GM18951 (cell line): ENCODE data around the gene IDH3B.
"Not testable (repeated sequence)": the region's sequence is repeated elsewhere in the genome, so short reads cannot be mapped to it uniquely, and the experiment has no call there.

Experiments used
- POLR2A ChIP-seq: IDR thresholded peaks from 4 replicates; pipeline ENCODE4 v1.6.1; 2011; ENCODE audit warnings: mild to moderate bottlenecking; ENCODE audit not compliant: insufficient read length, insufficient read depth; ENCODE audit errors: extremely low read depth
- in situ Hi-C: fragments of 300-500 bp; cut with MboI; formaldehyde crosslinking; loops from one replicate; pipeline ENCODE4 v1.12.0; 2022; ENCODE audit warnings: low sequenced_read_pairs, mixed read lengths, inconsistent platforms; ENCODE audit not compliant: unreplicated experiment

IDH3B gene

DNA sequence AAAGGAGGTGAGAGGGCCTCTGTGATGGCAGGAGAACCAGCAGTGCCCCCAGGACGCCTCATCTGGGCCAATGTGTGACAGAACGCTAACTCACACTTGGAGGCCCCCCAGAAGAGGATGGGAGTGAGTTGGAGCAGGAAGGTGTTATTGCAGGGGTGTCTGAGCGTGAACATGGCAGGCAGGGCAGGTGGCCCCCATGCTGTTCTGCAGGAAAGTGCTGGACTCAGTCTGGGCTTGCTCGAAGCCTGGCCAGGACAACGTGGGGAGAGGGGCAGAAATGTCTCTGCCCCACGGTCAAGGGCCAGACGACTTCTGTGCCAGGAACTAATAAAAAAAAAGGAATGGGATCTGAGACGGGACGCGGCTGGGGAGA lies 27.6 kb upstream of the IDH3B start:
- no peak for TF ChIP-seq POLR2A
- in situ Hi-C loops = no loop called here

- in situ Hi-C loops = no loop called here
- TF ChIP-seq POLR2A = no peak
Observed at GRCh38 chr20:2691127-2691526, 27.1 kb upstream of the IDH3B start.

- in situ Hi-C loops = no loop called here
- TF ChIP-seq POLR2A = no peak
Observed at GRCh38 chr20:2690718-2691117, 26.7 kb upstream of the IDH3B start.

- no peak for TF ChIP-seq POLR2A
- in situ Hi-C loops = no loop called here
Observed at GRCh38 chr20:2690213-2690612, 26.2 kb upstream of the IDH3B start.

DNA sequence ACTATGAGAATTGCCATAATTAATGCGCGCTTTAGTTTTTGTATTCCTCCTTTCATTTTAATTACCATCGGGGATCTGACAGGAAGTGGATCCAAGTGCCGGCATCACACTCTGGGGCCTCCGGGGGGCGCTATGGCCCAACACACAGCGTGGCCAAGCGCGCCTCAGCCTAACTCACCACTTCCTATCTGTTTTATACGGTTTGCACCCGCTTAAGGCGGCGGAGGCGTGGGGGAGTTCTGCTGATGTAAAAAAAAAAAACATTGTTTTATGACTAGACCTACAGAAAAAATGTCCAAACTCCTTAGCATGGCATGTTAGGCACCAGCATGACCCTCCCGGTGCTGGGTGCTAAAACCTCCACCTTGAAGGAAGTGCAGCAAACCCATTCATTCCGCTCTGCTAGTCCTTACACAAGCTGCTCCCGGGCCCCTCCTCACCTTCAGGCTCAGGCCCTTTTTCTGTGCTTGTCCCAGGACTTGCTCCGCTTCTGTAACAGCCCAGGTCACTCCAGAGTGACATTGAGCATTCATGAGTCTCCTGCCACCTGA lies 24.1 kb upstream of the IDH3B start:
- in situ Hi-C loops = no loop called here
- no peak for TF ChIP-seq POLR2A

DNA sequence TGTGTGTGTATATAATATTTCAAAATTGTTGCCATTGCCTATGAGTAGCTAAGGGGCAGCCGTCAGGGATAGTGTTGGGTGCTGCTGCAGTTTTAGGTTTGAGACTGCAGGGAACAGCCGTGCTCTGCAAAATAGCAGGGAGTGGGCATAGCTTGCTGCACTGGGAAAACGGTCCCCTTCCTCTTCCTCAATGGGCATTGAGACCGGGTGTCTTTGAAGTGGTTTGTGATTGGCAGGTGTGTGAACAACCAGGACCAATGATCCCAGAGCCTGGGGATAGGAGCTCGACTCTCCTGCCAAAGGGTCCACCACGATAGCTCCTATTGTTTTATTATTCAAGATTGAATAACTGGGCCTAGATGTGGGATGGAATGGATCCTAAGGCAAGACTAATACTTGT lies 23.5 kb upstream of the IDH3B start:
- in situ Hi-C loops = no loop called here
- TF ChIP-seq POLR2A = no peak

DNA sequence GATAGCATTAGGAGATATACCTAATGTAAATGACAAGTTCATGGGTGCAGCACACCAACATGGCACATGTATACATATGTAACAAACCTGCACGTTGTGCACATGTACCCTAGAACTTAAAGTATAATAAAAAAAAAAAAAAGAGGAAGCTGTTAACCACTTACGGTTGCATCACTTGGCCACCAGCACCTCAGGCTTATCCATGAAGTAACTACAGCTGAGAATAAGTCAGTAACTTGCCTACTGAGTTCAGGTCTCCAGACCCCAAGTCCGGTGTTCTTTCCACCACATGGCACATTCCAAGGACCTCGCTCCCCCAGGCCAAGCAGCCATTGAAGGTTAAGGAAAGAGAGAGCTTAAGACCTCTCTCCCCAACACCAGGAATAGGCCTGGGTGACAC lies 20.8 kb upstream of the IDH3B start:
- in situ Hi-C loops = not testable (repeated sequence)

GRCh38 chr20:2682040-2682439 lies 18.0 kb upstream of the IDH3B start:
- in situ Hi-C loops = not testable (repeated sequence)

DNA sequence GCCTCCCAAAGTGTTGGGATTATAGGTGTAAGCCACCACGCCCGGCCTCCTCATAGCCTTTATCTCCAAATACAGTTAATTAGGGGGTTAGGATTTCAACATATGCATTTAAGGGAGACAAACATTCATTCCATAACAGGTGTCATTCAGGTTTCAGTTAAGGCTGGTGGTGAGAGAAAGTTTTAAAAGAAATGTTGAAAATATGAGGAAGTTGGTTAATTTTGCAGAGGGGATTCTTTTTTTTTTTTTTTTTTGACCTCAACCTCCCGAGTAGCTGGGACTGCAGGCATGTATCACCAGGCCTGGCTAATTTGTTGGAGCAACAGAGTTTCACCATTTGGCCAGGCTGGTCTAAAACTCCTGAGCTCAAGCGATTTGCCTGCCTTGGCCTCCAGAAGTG lies 16.0 kb upstream of the IDH3B start:
- in situ Hi-C loops = no loop called here
- TF ChIP-seq POLR2A = no peak

GRCh38 chr20:2673453-2673852 lies 9.4 kb upstream of the IDH3B start:
- in situ Hi-C loops = no loop called here
- TF ChIP-seq POLR2A = no peak

DNA sequence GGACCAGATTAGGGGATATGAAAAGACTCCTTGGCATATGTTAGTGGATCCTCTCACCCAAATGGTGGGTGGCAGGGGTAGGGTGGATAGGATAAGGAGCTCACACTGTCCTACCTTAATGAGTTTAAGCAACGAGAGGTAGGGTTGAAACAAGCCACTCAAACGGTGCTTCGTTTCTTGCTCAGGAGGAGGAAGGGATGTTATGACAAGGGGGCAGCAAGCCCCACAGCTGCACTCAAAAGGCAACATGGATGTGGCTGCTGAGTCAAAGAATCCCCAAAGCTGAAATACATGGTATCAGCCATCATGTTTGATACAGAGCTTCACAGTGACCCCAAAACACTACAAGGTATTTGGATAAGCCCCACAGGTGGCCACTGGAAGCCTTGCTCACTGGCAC lies 8.4 kb upstream of the IDH3B start:
- in situ Hi-C loops = no loop called here
- TF ChIP-seq POLR2A = no peak

GRCh38 chr20:2671977-2672376 lies 8.0 kb upstream of the IDH3B start:
- TF ChIP-seq POLR2A = no peak
- in situ Hi-C loops = no loop called here

GRCh38 chr20:2663364-2663886 lies 591 bp downstream of the IDH3B start:
- TF ChIP-seq POLR2A = no peak
- in situ Hi-C loops = no loop called here

GRCh38 chr20:2659547-2659946 lies 4.5 kb downstream of the IDH3B start:
- TF ChIP-seq POLR2A = no peak
- in situ Hi-C loops = no loop called here
